GM12878 (cell line): ENCODE results near the gene SEMA7A. TPM values are rescaled to one million over a fixed set of nuclear protein-coding genes. Genes with fewer than 3 reads are reported as not detected.
A peak's percentile ranks its signal among the peaks of the same experiment; 100 is the strongest.

Experiments used
- ATF3 ChIP-seq: IDR thresholded peaks from 2 replicates; pipeline ENCODE4 v1.6.1; 2011; ENCODE audit warnings: low read depth, mild to moderate bottlenecking, low read length, moderate library complexity, borderline replicate concordance; ENCODE audit errors: extremely low read depth
- BCL3 ChIP-seq: IDR thresholded peaks from 2 replicates; pipeline ENCODE4 v1.6.1; 2011; ENCODE audit warnings: borderline replicate concordance, low read depth, mild to moderate bottlenecking, moderate library complexity, low read length; ENCODE audit not compliant: insufficient read depth, poor library complexity, severe bottlenecking
- BCLAF1 ChIP-seq: fragments of 450-650 bp; IDR thresholded peaks from 2 replicates; pipeline ENCODE4 v1.6.1; 2017; ENCODE audit warnings: antibody characterized with exemption, mild to moderate bottlenecking, moderate library complexity
- CBX3 ChIP-seq: fragments of 200-600 bp; sonication (generic); IDR thresholded peaks from 2 replicates; pipeline ENCODE4 v1.6.1; 2016; ENCODE audit warnings: low read depth, borderline replicate concordance
- CHD1 ChIP-seq: IDR thresholded peaks from 2 replicates; pipeline ENCODE4 v1.6.1; 2012; ENCODE audit warnings: low read depth, low read length, improper control_type of control experiment
- DPF2 ChIP-seq: fragments of 450-650 bp; IDR thresholded peaks from 2 replicates; pipeline ENCODE4 v1.6.1; 2017; ENCODE audit warnings: mild to moderate bottlenecking
- IKZF1 ChIP-seq: fragments of 450-650 bp; conservative IDR thresholded peaks from 2 replicates; pipeline ENCODE4 v1.6.1; 2017; ENCODE audit warnings: antibody characterized with exemption, mild to moderate bottlenecking
- MYB ChIP-seq: fragments of 150-350 bp; IDR thresholded peaks from 2 replicates; pipeline ENCODE4 v1.6.1; 2014; ENCODE audit warnings: mild to moderate bottlenecking, low read depth, low read length, borderline replicate concordance
- NFXL1 ChIP-seq: fragments of 450-650 bp; IDR thresholded peaks from 2 replicates; pipeline ENCODE4 v1.6.1; 2017; ENCODE audit warnings: antibody characterized with exemption, mild to moderate bottlenecking, borderline replicate concordance
- NRF1 ChIP-seq: conservative IDR thresholded peaks from 2 replicates; pipeline ENCODE4 v1.6.1; 2011; ENCODE audit warnings: mild to moderate bottlenecking, low read depth, low read length, improper control_type of control experiment
- PBX3 ChIP-seq: IDR thresholded peaks from 2 replicates; pipeline ENCODE4 v1.6.1; 2011; ENCODE audit warnings: mild to moderate bottlenecking, low read depth, low read length, moderate library complexity; ENCODE audit not compliant: insufficient replicate concordance
- RB1 ChIP-seq: fragments of 450-650 bp; formaldehyde crosslinking; IDR thresholded peaks from 2 replicates; pipeline ENCODE4 v1.6.1; 2017; ENCODE audit warnings: mild to moderate bottlenecking, borderline replicate concordance
- RFX5 ChIP-seq: IDR thresholded peaks from 2 replicates; pipeline ENCODE4 v1.6.1; 2011; ENCODE audit warnings: low read depth, low read length, improper control_type of control experiment
- SIN3A ChIP-seq: IDR thresholded peaks from 2 replicates; pipeline ENCODE4 v1.6.1; 2012; ENCODE audit warnings: low read depth, low read length, improper control_type of control experiment
- SMC3 ChIP-seq: IDR thresholded peaks from 2 replicates; pipeline ENCODE4 v1.6.1; 2011; ENCODE audit warnings: low read length, improper control_type of control experiment, borderline replicate concordance
- SP1 ChIP-seq: IDR thresholded peaks from one replicate; pipeline ENCODE4 v1.6.1; 2011; ENCODE audit warnings: low read depth, low read length
- SPI1 ChIP-seq: IDR thresholded peaks from 2 replicates; pipeline ENCODE4 v1.6.1; 2011; ENCODE audit warnings: low read depth, mild to moderate bottlenecking, low read length, moderate library complexity, borderline replicate concordance; ENCODE audit not compliant: insufficient read depth
- SUPT20H ChIP-seq: IDR thresholded peaks from 2 replicates; pipeline ENCODE4 v1.6.1; 2011; ENCODE audit warnings: low read depth, mild to moderate bottlenecking, low read length, moderate library complexity, borderline replicate concordance; ENCODE audit not compliant: control insufficient read depth
- TCF12 ChIP-seq: IDR thresholded peaks from 2 replicates; pipeline ENCODE4 v1.6.1; 2011; ENCODE audit warnings: low read depth, mild to moderate bottlenecking, low read length
- YY1 ChIP-seq: IDR thresholded peaks from 2 replicates; pipeline ENCODE4 v1.6.1; 2011; ENCODE audit warnings: low read depth, mild to moderate bottlenecking, low read length
- ZBTB33 ChIP-seq: fragments of 450-650 bp; IDR thresholded peaks from 2 replicates; pipeline ENCODE4 v1.6.1; 2017; ENCODE audit warnings: mild to moderate bottlenecking
- ZNF274 ChIP-seq: IDR thresholded peaks from one replicate; pipeline ENCODE4 v1.8.0; 2011; ENCODE audit not compliant: insufficient read length, insufficient read depth
- polyA plus RNA-seq, 11 experiments: library from polyadenylated mRNA; depleted of rRNA in 4 of 11; unstranded in 6 of 11; stranded (reverse) in 5 of 11; fragments of >200 nt; fragmentation: Nextera tagmentation in 4 of 11; fragmentation: Illumina TruSeq in 1 of 11; extraction: Ambion mirVana in 4 of 11; extraction: Trizol in 1 of 11; gene quantifications; 1 replicate in 1 of 11; 2 replicates in 10 of 11; pipeline versions ENCODE4 v1.2.1 to v1.2.3, GENCODE V29; 2011 to 2016; ENCODE audit warnings: inconsistent platforms in 2 of 11, missing spikeins in 2 of 11, low read depth in 1 of 11
- total RNA-seq, 4 experiments: library from RNA; depleted of rRNA in 3 of 4; stranded (reverse); fragments of >200 nt in 3 of 4; fragmentation: Illumina TruSeq in 1 of 4; extraction: Trizol in 1 of 4; gene quantifications; 2 replicates each; pipeline versions ENCODE4 v1.2.1 to v1.2.3, GENCODE V29; 2013 to 2021

The SEMA7A gene
- total and polyA plus RNA-seq, 10 of the 15 experiments (the other 5 are each of a cell fraction or from before 2014, with no cell fraction given), result 0.08 to 112 (median 53.5) TPM

GRCh38 chr15:74402873-74403587, 30.7 kb downstream of the SEMA7A start (continued):
- peak; percentile 67 for TF ChIP-seq PBX3
- TF ChIP-seq SIN3A, result peak; percentile 48; the same call in 1 of the 2 replicates
- peak; percentile 83 for TF ChIP-seq DPF2
- no peak; the same call in 1 of the 2 replicates for TF ChIP-seq YY1
- TF ChIP-seq NRF1, result no peak
- no peak for TF ChIP-seq MYB
- TF ChIP-seq BCLAF1, result no peak
- TF ChIP-seq CHD1, result no peak
- no peak; the same call in 1 of the 2 replicates for TF ChIP-seq RB1
- TF ChIP-seq SPI1, result peak; percentile 65
- peak; percentile 91 for TF ChIP-seq BCL3
- peak; percentile 99 for TF ChIP-seq TCF12
- TF ChIP-seq IKZF1, result peak; percentile 98
- TF ChIP-seq SP1, result peak; percentile 28
- TF ChIP-seq NFXL1, result no peak
- no peak for TF ChIP-seq CBX3
- no peak for TF ChIP-seq RFX5
- no peak; the same call in 1 of the 2 replicates for TF ChIP-seq SMC3
- no peak for TF ChIP-seq ATF3
- no peak for TF ChIP-seq ZBTB33
- TF ChIP-seq ZNF274, result no peak
- no peak for TF ChIP-seq SUPT20H
